Sigmoid colon (tissue), 4 donors: Measurements from ENCODE around the gene SUSD3.

ENCODE experiments used
- EP300 ChIP-seq, 4 donors: sonication (generic); formaldehyde crosslinking; IDR thresholded peaks; one replicate each; pipeline ENCODE4 v1.6.1; 2017; ENCODE audit warnings: antibody characterized with exemption in 4 of 4
- POLR2A ChIP-seq, 2 donors: fragments of 450-650 bp; IDR thresholded peaks; one replicate each; pipeline ENCODE4 v1.6.1; 2016; ENCODE audit warnings: antibody characterized with exemption in 2 of 2, mild to moderate bottlenecking in 2 of 2, moderate library complexity in 2 of 2
- TF ChIP-seq, protein P1 (sequence below), 4 experiments: fragments of 450-650 bp in 3 of 4; fragments of 200-600 bp in 1 of 4; IDR thresholded peaks; one replicate each; pipeline ENCODE4 v1.5.1; 2016 to 2019; ENCODE audit warnings: antibody characterized with exemption in 4 of 4, mild to moderate bottlenecking in 3 of 4, moderate library complexity in 2 of 4

DNA sequence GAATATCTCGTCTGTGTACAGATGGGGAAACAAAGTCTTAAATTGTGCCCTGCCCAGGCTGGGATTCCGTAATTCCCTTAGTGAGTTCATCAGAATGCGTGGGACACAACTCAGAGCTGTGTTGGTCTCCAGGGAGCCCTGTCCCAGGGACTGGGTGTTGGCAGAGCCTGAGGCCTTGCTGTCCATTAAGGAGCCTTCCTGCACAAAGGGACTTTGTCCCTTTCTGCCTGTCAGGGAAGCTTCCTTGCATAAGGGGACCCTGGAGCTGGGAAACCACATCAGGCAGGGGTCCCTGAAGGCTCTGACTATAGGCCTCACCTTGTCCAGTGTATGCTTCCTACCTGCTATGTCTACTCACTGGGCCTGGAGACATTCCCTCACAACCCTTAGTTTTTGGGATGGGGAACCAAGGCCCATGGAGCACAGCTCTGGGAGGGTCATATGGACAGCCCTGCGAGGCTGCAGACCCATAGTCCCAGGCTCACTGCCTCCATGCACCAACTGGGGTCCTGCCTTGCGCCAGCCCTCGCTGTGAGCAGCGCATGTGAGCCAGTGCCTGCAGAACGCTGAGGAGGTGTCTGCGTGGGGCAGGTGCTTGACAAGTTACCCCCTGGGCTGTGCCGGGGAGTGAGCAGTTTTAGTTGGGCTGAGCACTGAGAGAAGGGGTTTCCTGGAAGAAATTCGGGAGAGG is 39.2 kb downstream of the SUSD3 start:
- TF ChIP-seq, protein P1, sequence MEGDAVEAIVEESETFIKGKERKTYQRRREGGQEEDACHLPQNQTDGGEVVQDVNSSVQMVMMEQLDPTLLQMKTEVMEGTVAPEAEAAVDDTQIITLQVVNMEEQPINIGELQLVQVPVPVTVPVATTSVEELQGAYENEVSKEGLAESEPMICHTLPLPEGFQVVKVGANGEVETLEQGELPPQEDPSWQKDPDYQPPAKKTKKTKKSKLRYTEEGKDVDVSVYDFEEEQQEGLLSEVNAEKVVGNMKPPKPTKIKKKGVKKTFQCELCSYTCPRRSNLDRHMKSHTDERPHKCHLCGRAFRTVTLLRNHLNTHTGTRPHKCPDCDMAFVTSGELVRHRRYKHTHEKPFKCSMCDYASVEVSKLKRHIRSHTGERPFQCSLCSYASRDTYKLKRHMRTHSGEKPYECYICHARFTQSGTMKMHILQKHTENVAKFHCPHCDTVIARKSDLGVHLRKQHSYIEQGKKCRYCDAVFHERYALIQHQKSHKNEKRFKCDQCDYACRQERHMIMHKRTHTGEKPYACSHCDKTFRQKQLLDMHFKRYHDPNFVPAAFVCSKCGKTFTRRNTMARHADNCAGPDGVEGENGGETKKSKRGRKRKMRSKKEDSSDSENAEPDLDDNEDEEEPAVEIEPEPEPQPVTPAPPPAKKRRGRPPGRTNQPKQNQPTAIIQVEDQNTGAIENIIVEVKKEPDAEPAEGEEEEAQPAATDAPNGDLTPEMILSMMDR (IDR thresholded peaks at IDR 0.05), result no peak
- TF ChIP-seq POLR2A (IDR thresholded peaks at IDR 0.05) (no peak), EP300 (IDR thresholded peaks at IDR 0.05) (no peak)
